Medulla oblongata (tissue), 1 donor: ENCODE data around the gene CLOCK.

ENCODE experiments used
- DNase-seq: peaks from one replicate; pipeline ENCODE4 v3.0.0-alpha.2; 2015; ENCODE audit errors: extremely low spot score

Gene CLOCK

GRCh38 chr4:55483315-55483714 lies 63.4 kb downstream of the CLOCK start:
- no peak for DNase-seq

DNA sequence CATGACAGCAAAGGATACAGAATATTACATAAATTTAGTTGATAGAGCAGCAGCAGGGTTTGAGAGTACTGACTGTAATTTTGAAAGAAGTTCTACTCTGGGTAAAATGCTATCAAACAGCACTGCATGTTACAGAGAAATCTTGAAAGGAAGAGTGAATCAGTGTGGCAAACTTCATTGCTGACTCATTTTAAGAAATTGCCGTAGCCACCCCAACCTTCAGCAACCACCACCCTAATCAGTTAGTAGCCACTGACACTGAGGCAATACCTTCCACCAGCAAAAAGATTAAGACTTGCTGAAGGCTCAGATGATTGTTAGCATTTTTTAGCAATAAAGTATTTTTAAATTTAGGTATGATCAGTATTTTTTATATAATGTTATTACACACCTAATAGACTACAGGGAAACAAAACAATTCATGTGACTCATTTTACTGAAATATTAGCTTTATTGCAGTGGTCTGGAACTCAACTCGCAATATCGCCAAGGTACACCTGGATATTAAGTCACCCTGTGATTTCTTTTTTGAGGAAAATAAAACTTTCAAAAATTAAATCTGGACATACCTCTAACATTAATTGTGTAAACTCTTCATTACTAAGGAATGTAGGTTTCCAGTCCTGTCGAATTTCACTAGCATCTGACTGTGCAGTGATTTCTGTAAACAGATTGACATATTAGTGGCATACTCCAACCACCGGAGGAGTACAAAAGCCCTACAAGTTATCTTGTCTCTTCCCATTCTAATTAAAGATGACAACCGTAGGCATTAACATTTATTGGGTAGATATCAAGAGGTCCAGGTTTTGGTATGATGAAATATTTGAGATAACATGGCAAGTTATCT lies 71.1 kb downstream of the CLOCK start:
- no peak for DNase-seq

GRCh38 chr4:55469979-55470378 lies 76.7 kb downstream of the CLOCK start:
- DNase-seq = no peak

DNA sequence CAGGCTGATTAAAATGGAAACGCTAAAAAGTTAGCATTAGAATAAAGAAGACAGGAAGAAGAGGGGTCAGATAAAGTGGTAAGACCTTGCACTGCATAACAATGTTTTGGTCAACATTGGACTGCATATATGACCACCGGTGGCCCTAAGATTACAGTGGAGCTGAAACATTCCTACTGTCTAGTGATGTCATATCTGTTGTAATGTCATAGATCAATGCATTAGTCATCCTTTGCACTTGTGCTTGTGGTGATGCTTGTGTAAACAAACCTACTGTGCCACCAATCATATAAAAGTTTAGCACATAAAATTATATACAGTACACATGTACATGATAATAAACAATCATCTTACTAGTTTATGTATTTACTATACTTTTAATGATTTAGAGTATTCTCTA lies 78.0 kb downstream of the CLOCK start:
- DNase-seq = no peak

GRCh38 chr4:55466001-55466400 lies 80.7 kb downstream of the CLOCK start:
- no peak for DNase-seq

- DNase-seq = no peak
Measured at GRCh38 chr4:55458611-55459010, 88.1 kb downstream of the CLOCK start.

GRCh38 chr4:55458164-55458563 lies 88.5 kb downstream of the CLOCK start:
- DNase-seq = no peak

- no peak for DNase-seq
Measured at GRCh38 chr4:55450566-55450965, 96.1 kb downstream of the CLOCK start.

GRCh38 chr4:55447831-55448230 lies 98.9 kb downstream of the CLOCK start:
- peak; percentile 27 for DNase-seq

GRCh38 chr4:55447108-55447708 lies 99.5 kb downstream of the CLOCK start:
- no peak for DNase-seq

GRCh38 chr4:55446578-55446922 lies 100.2 kb downstream of the CLOCK start:
- no peak for DNase-seq

GRCh38 chr4:55445921-55446577 lies 100.7 kb downstream of the CLOCK start:
- no peak for DNase-seq

DNA sequence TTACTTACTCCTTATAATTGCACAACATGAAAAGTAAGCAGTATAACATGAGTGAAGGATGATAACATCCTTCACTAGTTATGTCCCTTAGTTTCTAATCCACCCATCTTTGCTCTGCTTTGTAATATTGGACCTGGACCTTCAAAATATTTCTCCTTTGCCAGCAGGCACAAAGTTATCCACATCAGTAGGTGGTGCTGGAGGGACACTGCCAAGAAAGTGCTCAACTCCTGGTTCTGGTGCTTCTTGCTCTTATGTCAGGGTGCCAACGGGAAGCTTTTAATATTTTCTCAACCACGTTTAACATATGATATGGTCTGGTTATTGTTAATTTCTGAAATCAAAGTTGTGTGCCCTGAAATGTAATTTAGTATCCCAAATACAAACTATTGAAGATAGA lies 101.9 kb downstream of the CLOCK start:
- DNase-seq = peak; percentile 23

- no peak for DNase-seq
Measured at GRCh38 chr4:55442541-55442940, 104.2 kb downstream of the CLOCK start.

GRCh38 chr4:55440786-55441185 lies 105.9 kb downstream of the CLOCK start:
- DNase-seq = no peak

DNA sequence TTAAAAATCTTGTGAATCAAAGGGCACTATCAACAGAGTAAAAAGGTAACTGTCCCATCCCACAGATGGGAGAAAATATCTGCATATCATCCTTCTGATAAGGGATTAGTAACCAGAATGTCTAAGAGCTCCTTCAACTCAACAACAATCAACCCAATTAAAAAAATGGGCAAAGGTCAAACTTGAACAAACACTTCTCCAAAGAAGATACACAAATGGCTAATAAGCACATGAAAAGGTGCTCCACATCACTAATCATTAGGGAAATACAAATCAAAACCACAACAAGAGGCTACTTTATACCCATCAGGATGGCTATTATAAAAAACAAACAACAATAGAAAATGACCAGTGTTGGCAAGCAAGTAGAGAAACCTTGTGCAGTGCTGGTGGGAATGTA lies 107.7 kb downstream of the CLOCK start:
- no peak for DNase-seq

- no peak for DNase-seq
Measured at GRCh38 chr4:55438314-55438713, 108.4 kb downstream of the CLOCK start.

DNA sequence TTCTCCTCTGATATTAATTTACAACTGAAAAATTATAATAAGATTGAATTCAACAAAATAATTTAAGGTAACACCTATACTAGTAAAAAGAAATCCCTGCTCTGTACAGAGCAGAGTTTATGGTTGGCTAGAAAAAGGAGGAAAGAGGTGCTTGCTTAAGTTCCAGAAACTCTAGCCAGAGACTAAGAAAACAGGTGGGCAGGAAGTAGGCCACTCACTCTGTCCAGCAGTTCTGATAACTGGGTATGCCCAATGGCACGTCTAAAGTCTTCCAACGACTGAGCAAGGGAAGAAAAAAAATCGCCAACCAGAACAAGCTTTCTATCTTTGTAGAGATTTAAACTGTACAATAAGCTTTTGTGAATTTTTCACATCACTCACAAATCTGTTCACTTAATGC lies 108.9 kb downstream of the CLOCK start:
- DNase-seq = no peak

DNA sequence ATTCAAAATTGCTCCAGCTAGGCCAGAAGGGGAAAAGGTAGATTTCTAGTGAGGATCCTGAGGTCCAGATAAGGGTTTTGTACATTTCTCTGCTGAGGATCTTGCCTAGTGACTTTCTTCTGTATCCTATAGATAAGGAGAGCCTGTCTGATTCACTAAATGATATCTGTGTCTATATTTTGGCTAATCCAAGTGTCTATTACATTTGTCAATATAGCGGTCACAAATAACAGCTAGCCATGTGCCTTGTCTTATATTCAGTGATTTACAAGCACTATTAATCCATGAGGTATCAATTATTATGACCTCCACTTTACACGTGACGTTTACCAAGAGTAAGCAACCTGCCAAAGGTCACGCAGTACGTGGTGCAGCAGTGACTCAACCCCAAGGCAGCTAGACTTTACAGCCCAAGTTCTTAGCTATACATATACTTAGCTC lies 109.3 kb downstream of the CLOCK start:
- no peak for DNase-seq

- DNase-seq = peak; percentile 21
Measured at GRCh38 chr4:55435141-55435841, 111.4 kb downstream of the CLOCK start.

- no peak for DNase-seq
Measured at GRCh38 chr4:55431710-55432336, 114.9 kb downstream of the CLOCK start.

DNA sequence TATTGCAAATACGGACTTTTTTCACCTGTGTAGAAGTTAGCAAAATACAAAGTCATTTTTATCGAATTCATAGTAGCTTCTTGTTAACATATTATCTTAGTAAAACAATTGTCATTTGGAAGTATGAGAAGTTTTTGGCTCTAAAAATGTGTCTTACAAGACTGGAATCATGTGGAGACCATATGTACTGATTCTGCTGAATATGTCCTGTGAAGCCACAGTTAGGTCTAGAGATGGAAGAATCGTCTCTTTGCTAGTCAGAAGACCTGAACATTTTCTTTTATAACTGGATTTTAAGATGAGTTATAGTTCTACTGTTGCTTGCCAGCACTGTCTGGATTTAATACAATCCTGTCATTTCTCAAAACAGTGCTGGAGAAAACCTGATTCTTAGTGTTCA lies 121.9 kb downstream of the CLOCK start:
- DNase-seq = no peak
